HCT116 (cell line): ENCODE results near the gene STK39. TPM values are rescaled to one million over a fixed set of nuclear protein-coding genes. Genes with fewer than 3 reads are reported as not detected.

ENCODE experiments used
- ATAC-seq: fragments of 200-7000 bp; cut with Tn5 transposase; 2 replicates; pipeline ENCODE4 v1.9.1; 2020; ENCODE audit warnings: mild to moderate bottlenecking, moderate library complexity
- BruUV-seq: library from RNA; stranded (reverse); fragments of 400-500 nt; replicated peaks from 2 replicates; lab custom pipeline; 2021; lab: Mats Ljungman, UMichigan
- CTCF ChIA-PET: fragments of 300-600 bp; sonication (Branson Sonifier 250); formaldehyde crosslinking; loops from one replicate; lab custom pipeline; 2021; ENCODE audit warnings: antibody characterized with exemption; lab: Charles Lee
- POLR2A ChIA-PET: fragments of 300-600, 350-600 bp; sonication (Branson Sonifier 250); formaldehyde crosslinking; loops from one replicate; lab custom pipeline; 2021; ENCODE audit warnings: antibody characterized with exemption; lab: Charles Lee
- RAD21 ChIA-PET, 2 experiments: fragments of 300-600 bp; sonication (Branson Sonifier 250); formaldehyde crosslinking; loops; one replicate each; lab custom pipeline; 2023; ENCODE audit warnings: low total read pairs in 2 of 2; ENCODE audit not compliant: uncharacterized antibody in 2 of 2, unreplicated experiment in 2 of 2, low non-redundant PET in 1 of 2; lab: Charles Lee
- DNase-seq: peaks from one replicate; pipeline ENCODE4 v3.0.0-alpha.2; 2010; ENCODE audit warnings: low read depth, low spot score
- H2AFZ ChIP-seq: fragments of 200-600 bp; shearing (Covaris generic), sonication (generic); 2 replicates; pipeline ENCODE4 v1.6.1; 2017; ENCODE audit warnings: low read depth, mixed run types, mixed read lengths, antibody characterized with exemption, low read length; ENCODE audit not compliant: poor library complexity, severe bottlenecking
- H3K27ac ChIP-seq: 2 replicates; pipeline ENCODE4 v1.5.1; 2012; ENCODE audit warnings: low read depth, low read length
- H3K27me3 ChIP-seq: fragments of 200-600 bp; sonication (generic); 2 replicates; pipeline ENCODE4 v1.6.1; 2016; ENCODE audit warnings: mixed run types, low read length, mixed read lengths; ENCODE audit not compliant: insufficient read depth
- H3K36me3 ChIP-seq, 2 experiments: fragments of 200-500 bp in 1 of 2; fragments of 200-600 bp in 1 of 2; sonication (Bioruptor generic) in 1 of 2; sonication (generic) in 1 of 2; 2 replicates each; pipeline versions ENCODE4 v1.5.1 to v1.6.1; 2014 to 2016; ENCODE audit warnings: low read length in 2 of 2, inconsistent platforms in 1 of 2, mixed read lengths in 1 of 2, mixed run types in 1 of 2; ENCODE audit not compliant: insufficient read depth in 2 of 2, control insufficient read depth in 1 of 2
- H3K4me1 ChIP-seq, 2 experiments: fragments of 200-600 bp in 1 of 2; sonication (generic) in 1 of 2; 2 replicates each; pipeline versions ENCODE4 v1.5.1 to v1.6.1; 2012 to 2017; ENCODE audit warnings: low read length in 2 of 2, inconsistent platforms in 1 of 2, mild to moderate bottlenecking in 1 of 2, mixed read lengths in 1 of 2, mixed run types in 1 of 2, moderate library complexity in 1 of 2; ENCODE audit not compliant: insufficient read depth in 2 of 2, control insufficient read depth in 1 of 2
- H3K4me2 ChIP-seq: fragments of 200-600 bp; sonication (generic); 2 replicates; pipeline ENCODE4 v1.6.1; 2017; ENCODE audit warnings: mixed run types, low read length, mixed read lengths
- H3K4me3 ChIP-seq, 2 experiments: fragments of 200-600 bp in 1 of 2; sonication (generic) in 1 of 2; replicated peaks in 1 of 2; 2 replicates each; pipeline ENCODE4 v1.5.1; 2011 to 2016; ENCODE audit warnings: low read length in 2 of 2, control low read depth in 1 of 2, low read depth in 1 of 2, mild to moderate bottlenecking in 1 of 2, mixed read lengths in 1 of 2, mixed run types in 1 of 2
- H3K79me2 ChIP-seq: fragments of 200-600 bp; sonication (generic); 2 replicates; pipeline ENCODE4 v1.6.1; 2017; ENCODE audit warnings: mild to moderate bottlenecking, mixed run types, low read length, moderate library complexity, mixed read lengths; ENCODE audit not compliant: insufficient read depth
- H3K9ac ChIP-seq: fragments of 200-600 bp; sonication (generic); 2 replicates; pipeline ENCODE4 v1.6.1; 2016; ENCODE audit warnings: low read length, mixed read lengths
- H3K9me2 ChIP-seq: fragments of 200-600 bp; sonication (generic), shearing (Covaris generic); 2 replicates; pipeline ENCODE4 v1.6.1; 2017; ENCODE audit warnings: mixed run types, mild to moderate bottlenecking, moderate library complexity; ENCODE audit not compliant: insufficient read depth
- H3K9me3 ChIP-seq, 2 experiments: fragments of 200-500 bp in 1 of 2; fragments of 200-600 bp in 1 of 2; sonication (Bioruptor generic) in 1 of 2; sonication (generic) in 1 of 2; 2 replicates each; pipeline ENCODE4 v1.6.1; 2014 to 2017; ENCODE audit warnings: low read length in 2 of 2, mixed read lengths in 2 of 2, inconsistent platforms in 1 of 2, low read depth in 1 of 2, mild to moderate bottlenecking in 1 of 2, mixed run types in 1 of 2, moderate library complexity in 1 of 2; ENCODE audit not compliant: control insufficient read depth in 1 of 2, insufficient read depth in 1 of 2
- H4K20me1 ChIP-seq: fragments of 200-600 bp; sonication (generic), shearing (Covaris generic); 2 replicates; pipeline ENCODE4 v1.6.1; 2017; ENCODE audit warnings: mixed run types, mild to moderate bottlenecking, moderate library complexity; ENCODE audit not compliant: insufficient read depth
- ATF3 ChIP-seq: IDR thresholded peaks from 2 replicates; pipeline ENCODE4 v1.6.1; 2012
- CBX3 ChIP-seq: IDR thresholded peaks from 2 replicates; pipeline ENCODE4 v1.6.1; 2012; ENCODE audit warnings: low read depth
- CEBPB ChIP-seq: IDR thresholded peaks from 2 replicates; pipeline ENCODE4 v1.6.1; 2012; ENCODE audit warnings: low read depth
- EGR1 ChIP-seq: IDR thresholded peaks from 2 replicates; pipeline ENCODE4 v1.6.1; 2012; ENCODE audit warnings: low read depth
- ELF1 ChIP-seq: IDR thresholded peaks from 2 replicates; pipeline ENCODE4 v1.6.1; 2012; ENCODE audit warnings: low read depth, borderline replicate concordance
- EZH2 ChIP-seq: fragments of 200-600 bp; sonication (generic); IDR thresholded peaks from 2 replicates; pipeline ENCODE4 v1.6.1; 2017; ENCODE audit warnings: antibody characterized with exemption, mixed run types
- FOSL1 ChIP-seq: IDR thresholded peaks from 2 replicates; pipeline ENCODE4 v1.6.1; 2012; ENCODE audit warnings: low read depth
- JUND ChIP-seq: IDR thresholded peaks from 2 replicates; pipeline ENCODE4 v1.6.1; 2012
- POLR2A ChIP-seq: IDR thresholded peaks from 2 replicates; pipeline ENCODE4 v1.7.0; 2011; ENCODE audit warnings: borderline replicate concordance; ENCODE audit not compliant: insufficient read depth, insufficient read length; ENCODE audit errors: extremely low read depth
- POLR2AphosphoS5 ChIP-seq: IDR thresholded peaks from 2 replicates; pipeline ENCODE4 v1.6.1; 2011; ENCODE audit warnings: mild to moderate bottlenecking, low read depth, low read length, moderate library complexity
- SIN3A ChIP-seq: IDR thresholded peaks from 2 replicates; pipeline ENCODE4 v1.6.1; 2012; ENCODE audit warnings: low read depth
- SP1 ChIP-seq: IDR thresholded peaks from 2 replicates; pipeline ENCODE4 v1.6.1; 2012; ENCODE audit warnings: low read depth
- SRF ChIP-seq: IDR thresholded peaks from 2 replicates; pipeline ENCODE4 v1.6.1; 2012; ENCODE audit warnings: low read depth
- TCF7L2 ChIP-seq: IDR thresholded peaks from 2 replicates; pipeline ENCODE4 v1.7.0; 2011; ENCODE audit warnings: borderline replicate concordance, inconsistent platforms; ENCODE audit not compliant: insufficient read depth, insufficient read length; ENCODE audit errors: extremely low read depth
- ZFX ChIP-seq: fragments of 450-650 bp; IDR thresholded peaks from 2 replicates; pipeline ENCODE4 v1.6.1; 2017
- ZNF274 ChIP-seq: fragments of 200-500 bp; sonication (Bioruptor generic); IDR thresholded peaks from 2 replicates; pipeline ENCODE4 v1.6.1; 2014; ENCODE audit warnings: mild to moderate bottlenecking, low read depth, low read length, inconsistent platforms
- intact Hi-C: fragments of 100-400 bp; cut with micrococcal nuclease; formaldehyde crosslinking; loops from 2 replicates; pipeline ENCODE4 v1.10.0; 2022
- total RNA-seq: library from RNA; stranded (reverse); gene quantifications from one replicate; pipeline ENCODE4 v1.2.1, GENCODE V29; 2021; ENCODE audit not compliant: unreplicated experiment

Gene STK39
- total RNA-seq, 1 experiment from 2014 or later: 118 TPM

- no TSS peak for BruUV-seq
- Histone ChIP-seq H3K9me3 (no peaks in the 10 kb centered on the region), H2AFZ (no peak overlapping the region), H3K4me3 (no peak overlapping the region), H3K27me3 (peaks cover 30% of the 10 kb centered on the region; the same call in 1 of the 2 replicates), H3K9me2 (no peaks in the 10 kb centered on the region), H3K27ac (no peak overlapping the region), H3K4me1 (no peaks in the 10 kb centered on the region), H3K79me2 (no peaks in the 10 kb centered on the region), H3K36me3 (no peaks in the 10 kb centered on the region), H3K9ac (no peak overlapping the region), H3K4me2 (no peak overlapping the region), H4K20me1 (no peaks in the 10 kb centered on the region)
- TF ChIP-seq POLR2AphosphoS5 (no peak), SRF (no peak), ATF3 (no peak), TCF7L2 (no peak), EZH2 (no peak), CEBPB (no peak), ZNF274 (no peak), SIN3A (no peak), JUND (no peak), ELF1 (no peak), POLR2A (no peak), SP1 (no peak), CBX3 (no peak), ZFX (no peak), FOSL1 (no peak), EGR1 (no peak)
- ChIA-PET POLR2A (no interaction called here), RAD21 (no interaction called here), CTCF (no interaction called here)
- ATAC-seq (no peak), DNase-seq (no peak)
- intact Hi-C loops: no loop called here
Observed at GRCh38 chr2:167932123-167932693, 315.2 kb downstream of the STK39 start.
